T-helper 1 cell (primary cell): ENCODE measurements around the gene RPS29.

Experiments used
- DNase-seq, 5 donors: peaks; one replicate each; pipeline ENCODE4 v3.0.0-alpha.2; 2012 to 2020

The RPS29 gene

GRCh38 chr14:49598189-49598484 is 12.0 kb upstream of the RPS29 start:
- DNase-seq, result no peak

GRCh38 chr14:49594347-49595091 is 8.3 kb upstream of the RPS29 start:
- DNase-seq, result no peak

- no peak for DNase-seq
These were observed 6.8 kb upstream of the RPS29 start for GRCh38 chr14:49593016-49593415.

- DNase-seq, result no peak
These were observed 3.2 kb upstream of the RPS29 start for GRCh38 chr14:49589387-49589786.

- peak in 4 of 5 donors; percentile 7 to 79 (median 24) for DNase-seq
These were observed 687 bp upstream of the RPS29 start for GRCh38 chr14:49586673-49587460.

- DNase-seq, result peak in 1 of 5 donors; percentile 26
These were observed 1.1 kb downstream of the RPS29 start for GRCh38 chr14:49584981-49585640.

GRCh38 chr14:49584058-49584457 is 2.1 kb downstream of the RPS29 start:
- DNase-seq, result no peak

- no peak for DNase-seq
These were observed 2.6 kb downstream of the RPS29 start for GRCh38 chr14:49583629-49584028.

GRCh38 chr14:49582113-49582977 is 3.8 kb downstream of the RPS29 start:
- DNase-seq, result no peak

GRCh38 chr14:49581209-49582112 is 4.7 kb downstream of the RPS29 start:
- DNase-seq, result no peak

- no peak for DNase-seq
These were observed 6.3 kb downstream of the RPS29 start for GRCh38 chr14:49579841-49580240.

GRCh38 chr14:49578141-49578540 is 8.0 kb downstream of the RPS29 start:
- no peak for DNase-seq

GRCh38 chr14:49574038-49574437 is 12.1 kb downstream of the RPS29 start:
- DNase-seq, result no peak

- DNase-seq, result no peak
These were observed 16.9 kb downstream of the RPS29 start for GRCh38 chr14:49569281-49569680.

- no peak for DNase-seq
These were observed 19.5 kb downstream of the RPS29 start for GRCh38 chr14:49566714-49567113.

- no peak for DNase-seq
These were observed 26.0 kb downstream of the RPS29 start for GRCh38 chr14:49559979-49560768.

GRCh38 chr14:49553892-49554291 is 32.3 kb downstream of the RPS29 start:
- no peak for DNase-seq

- DNase-seq, result no peak
These were observed 33.1 kb downstream of the RPS29 start for GRCh38 chr14:49553106-49553505.

GRCh38 chr14:49551569-49551968 is 34.6 kb downstream of the RPS29 start:
- DNase-seq, result no peak

- no peak for DNase-seq
These were observed 35.6 kb downstream of the RPS29 start for GRCh38 chr14:49550286-49551184.
